Measurements from ENCODE around the gene GLG1. TPM values are rescaled to one million over a fixed set of nuclear protein-coding genes. Genes with fewer than 3 reads are reported as not detected.
A peak's percentile ranks its signal among the peaks of the same experiment; 100 is the strongest.

Gene GLG1
- total RNA-seq, 1 experiment from 2014 or later, result 237 TPM

GRCh38 chr16:74605746-74606520 lies 981 bp downstream of the GLG1 start:
- DNase-seq (ENCODE audit: low read depth, low spot score) (no peak), ATAC-seq (no peak; the same call in 1 of the 2 replicates)
- Histone ChIP-seq H3K4me2 (ENCODE audit: low read length) (peak overlapping the region; percentile 79), H2AFZ (ENCODE audit: low read depth, low read length, poor library complexity, severe bottlenecking) (no peak overlapping the region), H3K79me2 (ENCODE audit: insufficient read depth, low read length) (peaks cover 60% of the 10 kb centered on the region), H3K4me3 (replicated peaks in 1 of 2; ENCODE audit: low read depth in 1 of 2, low read length in 2 of 2) (peak overlapping the region; percentile 85 to 96), H3K9ac (ENCODE audit: low read length) (peak overlapping the region; percentile 93), H3K9me3 (ENCODE audit: control insufficient read depth in 1 of 2, insufficient read depth in 1 of 2, low read depth in 1 of 2, low read length in 2 of 2) (no peaks in the 10 kb centered on the region), H3K27ac (ENCODE audit: low read depth, low read length) (peak overlapping the region; percentile 97), H3K36me3 (ENCODE audit: control insufficient read depth in 1 of 2, insufficient read depth in 2 of 2, low read length in 2 of 2) (no peaks in the 10 kb centered on the region), H4K20me1 (ENCODE audit: insufficient read depth) (peaks cover 15% of the 10 kb centered on the region; the same call in 1 of the 2 replicates), H3K4me1 (ENCODE audit: control insufficient read depth in 1 of 2, insufficient read depth in 2 of 2, low read length in 2 of 2) (peaks cover 45 to 59% of the 10 kb centered on the region in 2 experiments), H3K27me3 (ENCODE audit: insufficient read depth, low read length) (no peaks in the 10 kb centered on the region), H3K9me2 (ENCODE audit: insufficient read depth) (no peaks in the 10 kb centered on the region)
- RAD21 ChIA-PET (ENCODE audit: low non-redundant PET in 1 of 2, low total read pairs in 2 of 2, uncharacterized antibody in 2 of 2, unreplicated experiment in 2 of 2), result no interaction called here
- CTCF ChIA-PET, result no interaction called here
- intact Hi-C loops (cut with micrococcal nuclease), result loop anchor here (10.0 kb wide), 1 partner anchor 121 kb away; no protein-coding TSS in a partner anchor
- POLR2A ChIA-PET, result interaction anchor here (0.9 to 1.7 kb wide), 6 partner anchors 10 to 49 kb away, joined by 4 to 8 read pairs (median 8); no protein-coding TSS in a partner anchor
- no TSS peak for BruUV-seq (replicated peaks)
- TF ChIP-seq, protein P1, sequence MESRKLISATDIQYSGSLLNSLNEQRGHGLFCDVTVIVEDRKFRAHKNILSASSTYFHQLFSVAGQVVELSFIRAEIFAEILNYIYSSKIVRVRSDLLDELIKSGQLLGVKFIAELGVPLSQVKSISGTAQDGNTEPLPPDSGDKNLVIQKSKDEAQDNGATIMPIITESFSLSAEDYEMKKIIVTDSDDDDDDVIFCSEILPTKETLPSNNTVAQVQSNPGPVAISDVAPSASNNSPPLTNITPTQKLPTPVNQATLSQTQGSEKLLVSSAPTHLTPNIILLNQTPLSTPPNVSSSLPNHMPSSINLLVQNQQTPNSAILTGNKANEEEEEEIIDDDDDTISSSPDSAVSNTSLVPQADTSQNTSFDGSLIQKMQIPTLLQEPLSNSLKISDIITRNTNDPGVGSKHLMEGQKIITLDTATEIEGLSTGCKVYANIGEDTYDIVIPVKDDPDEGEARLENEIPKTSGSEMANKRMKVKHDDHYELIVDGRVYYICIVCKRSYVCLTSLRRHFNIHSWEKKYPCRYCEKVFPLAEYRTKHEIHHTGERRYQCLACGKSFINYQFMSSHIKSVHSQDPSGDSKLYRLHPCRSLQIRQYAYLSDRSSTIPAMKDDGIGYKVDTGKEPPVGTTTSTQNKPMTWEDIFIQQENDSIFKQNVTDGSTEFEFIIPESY (IDR thresholded peaks at IDR 0.05; ENCODE audit: extremely low read depth, insufficient replicate concordance, low read length), result no peak
- TF ChIP-seq SP1 (IDR thresholded peaks at IDR 0.05; ENCODE audit: low read depth) (no peak), RAD21 (IDR thresholded peaks at IDR 0.05; ENCODE audit: low read depth) (peak; percentile 3; the same call in 1 of the 2 replicates)

GRCh38 chr16:74605332-74605731 lies 1.6 kb downstream of the GLG1 start:
- POLR2A ChIA-PET, result interaction anchor here (0.9 to 1.2 kb wide), 2 partner anchors 27 to 44 kb away, joined by 4 read pairs; no protein-coding TSS in a partner anchor
- Histone ChIP-seq H3K9ac (ENCODE audit: low read length) (peak overlapping the region; percentile 93), H3K27me3 (ENCODE audit: insufficient read depth, low read length) (no peaks in the 10 kb centered on the region), H3K4me2 (ENCODE audit: low read length) (peak overlapping the region; percentile 79), H3K27ac (ENCODE audit: low read depth, low read length) (peak overlapping the region; percentile 97), H3K79me2 (ENCODE audit: insufficient read depth, low read length) (peaks cover 66% of the 10 kb centered on the region), H3K36me3 (ENCODE audit: control insufficient read depth in 1 of 2, insufficient read depth in 2 of 2, low read length in 2 of 2) (no peaks in the 10 kb centered on the region), H3K4me1 (ENCODE audit: control insufficient read depth in 1 of 2, insufficient read depth in 2 of 2, low read length in 2 of 2) (peaks cover 51 to 65% of the 10 kb centered on the region in 2 experiments), H2AFZ (ENCODE audit: low read depth, low read length, poor library complexity, severe bottlenecking) (no peak overlapping the region), H3K9me2 (ENCODE audit: insufficient read depth) (no peaks in the 10 kb centered on the region), H3K9me3 (ENCODE audit: control insufficient read depth in 1 of 2, insufficient read depth in 1 of 2, low read depth in 1 of 2, low read length in 2 of 2) (no peaks in the 10 kb centered on the region), H3K4me3 (replicated peaks in 1 of 2; ENCODE audit: low read depth in 1 of 2, low read length in 2 of 2) (peak overlapping the region; percentile 85 to 96), H4K20me1 (ENCODE audit: insufficient read depth) (peaks cover 18% of the 10 kb centered on the region; the same call in 1 of the 2 replicates)
- TSS peak; percentile 45 for BruUV-seq (replicated peaks)
- CTCF ChIA-PET, result no interaction called here
- intact Hi-C loops (cut with micrococcal nuclease), result loop anchor here (10.0 kb wide), 1 partner anchor 121 kb away; no protein-coding TSS in a partner anchor
- ATAC-seq (no peak), DNase-seq (ENCODE audit: low read depth, low spot score) (no peak)
- RAD21 ChIA-PET (ENCODE audit: low non-redundant PET in 1 of 2, low total read pairs in 2 of 2, uncharacterized antibody in 2 of 2, unreplicated experiment in 2 of 2), result no interaction called here
- TF ChIP-seq RAD21 (IDR thresholded peaks at IDR 0.05; ENCODE audit: low read depth) (no peak), POLR2AphosphoS5 (IDR thresholded peaks at IDR 0.05; ENCODE audit: low read depth, low read length) (no peak), ATF3 (IDR thresholded peaks at IDR 0.05) (no peak), ELF1 (IDR thresholded peaks at IDR 0.05; ENCODE audit: borderline replicate concordance, low read depth) (no peak), SIN3A (IDR thresholded peaks at IDR 0.05; ENCODE audit: low read depth) (no peak)
- TF ChIP-seq, protein P1 (IDR thresholded peaks at IDR 0.05; ENCODE audit: extremely low read depth, insufficient replicate concordance, low read length), result no peak
- TF ChIP-seq, protein P2, sequence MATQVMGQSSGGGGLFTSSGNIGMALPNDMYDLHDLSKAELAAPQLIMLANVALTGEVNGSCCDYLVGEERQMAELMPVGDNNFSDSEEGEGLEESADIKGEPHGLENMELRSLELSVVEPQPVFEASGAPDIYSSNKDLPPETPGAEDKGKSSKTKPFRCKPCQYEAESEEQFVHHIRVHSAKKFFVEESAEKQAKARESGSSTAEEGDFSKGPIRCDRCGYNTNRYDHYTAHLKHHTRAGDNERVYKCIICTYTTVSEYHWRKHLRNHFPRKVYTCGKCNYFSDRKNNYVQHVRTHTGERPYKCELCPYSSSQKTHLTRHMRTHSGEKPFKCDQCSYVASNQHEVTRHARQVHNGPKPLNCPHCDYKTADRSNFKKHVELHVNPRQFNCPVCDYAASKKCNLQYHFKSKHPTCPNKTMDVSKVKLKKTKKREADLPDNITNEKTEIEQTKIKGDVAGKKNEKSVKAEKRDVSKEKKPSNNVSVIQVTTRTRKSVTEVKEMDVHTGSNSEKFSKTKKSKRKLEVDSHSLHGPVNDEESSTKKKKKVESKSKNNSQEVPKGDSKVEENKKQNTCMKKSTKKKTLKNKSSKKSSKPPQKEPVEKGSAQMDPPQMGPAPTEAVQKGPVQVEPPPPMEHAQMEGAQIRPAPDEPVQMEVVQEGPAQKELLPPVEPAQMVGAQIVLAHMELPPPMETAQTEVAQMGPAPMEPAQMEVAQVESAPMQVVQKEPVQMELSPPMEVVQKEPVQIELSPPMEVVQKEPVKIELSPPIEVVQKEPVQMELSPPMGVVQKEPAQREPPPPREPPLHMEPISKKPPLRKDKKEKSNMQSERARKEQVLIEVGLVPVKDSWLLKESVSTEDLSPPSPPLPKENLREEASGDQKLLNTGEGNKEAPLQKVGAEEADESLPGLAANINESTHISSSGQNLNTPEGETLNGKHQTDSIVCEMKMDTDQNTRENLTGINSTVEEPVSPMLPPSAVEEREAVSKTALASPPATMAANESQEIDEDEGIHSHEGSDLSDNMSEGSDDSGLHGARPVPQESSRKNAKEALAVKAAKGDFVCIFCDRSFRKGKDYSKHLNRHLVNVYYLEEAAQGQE (IDR thresholded peaks at IDR 0.05; ENCODE audit: low read depth), result no peak
